RWPE2 (cell line): Measurements from ENCODE around the gene DHRS3.

Experiments used
- ATAC-seq: fragments of 200-7000 bp; cut with Tn5 transposase; 3 replicates; pipeline ENCODE4 v1.9.1; 2021; ENCODE audit warnings: low read depth
- DNase-seq: peaks from one replicate; pipeline ENCODE4 v3.0.0-alpha.2; 2020; ENCODE audit warnings: low spot score
- H3K27ac ChIP-seq: fragments of 450-650 bp; 2 replicates; pipeline ENCODE4 v1.5.1; 2017; ENCODE audit warnings: mild to moderate bottlenecking; ENCODE audit not compliant: poor library complexity, severe bottlenecking
- H3K27me3 ChIP-seq: fragments of 250-450 bp; sonication (Bioruptor Pico); 2 replicates; pipeline ENCODE4 v1.5.1; 2021; ENCODE audit warnings: mild to moderate bottlenecking, moderate library complexity; ENCODE audit not compliant: insufficient read depth, poor library complexity, severe bottlenecking
- H3K36me3 ChIP-seq: fragments of 250-450 bp; sonication (Bioruptor Pico); 2 replicates; pipeline ENCODE4 v1.5.1; 2020; ENCODE audit warnings: low read depth, mild to moderate bottlenecking, moderate library complexity
- H3K4me1 ChIP-seq: fragments of 250-450 bp; sonication (Bioruptor Pico); 2 replicates; pipeline ENCODE4 v1.5.1; 2021; ENCODE audit warnings: mild to moderate bottlenecking, moderate library complexity; ENCODE audit not compliant: insufficient read depth, poor library complexity, severe bottlenecking
- H3K4me3 ChIP-seq: fragments of 250-450 bp; sonication (Bioruptor Pico); 2 replicates; pipeline ENCODE4 v1.5.1; 2021; ENCODE audit warnings: mild to moderate bottlenecking, moderate library complexity; ENCODE audit not compliant: severe bottlenecking
- H3K9me3 ChIP-seq: fragments of 250-450 bp; sonication (Bioruptor Pico); 2 replicates; pipeline ENCODE4 v1.5.1; 2021; ENCODE audit warnings: mild to moderate bottlenecking, moderate library complexity; ENCODE audit not compliant: severe bottlenecking
- TF ChIP-seq, protein P1 (sequence below): fragments of 450-650 bp; IDR thresholded peaks from one replicate; pipeline ENCODE4 v1.5.1; 2017; ENCODE audit warnings: mild to moderate bottlenecking, moderate library complexity; ENCODE audit not compliant: poor library complexity, severe bottlenecking

Gene DHRS3

GRCh38 chr1:12596007-12596821, 21.8 kb downstream of the DHRS3 start:
- peak; percentile 75 for ATAC-seq

GRCh38 chr1:12595757-12596006, 22.3 kb downstream of the DHRS3 start:
- no peak for DNase-seq
- no peak for ATAC-seq
- H3K36me3 ChIP-seq = no peaks in the 10 kb centered on the region; the same call in 1 of the 2 replicates
- H3K27ac ChIP-seq = peak overlapping the region; percentile 71
- H3K9me3 ChIP-seq = no peaks in the 10 kb centered on the region
- H3K4me1 ChIP-seq = peaks cover 28% of the 10 kb centered on the region
- TF ChIP-seq, protein P1, sequence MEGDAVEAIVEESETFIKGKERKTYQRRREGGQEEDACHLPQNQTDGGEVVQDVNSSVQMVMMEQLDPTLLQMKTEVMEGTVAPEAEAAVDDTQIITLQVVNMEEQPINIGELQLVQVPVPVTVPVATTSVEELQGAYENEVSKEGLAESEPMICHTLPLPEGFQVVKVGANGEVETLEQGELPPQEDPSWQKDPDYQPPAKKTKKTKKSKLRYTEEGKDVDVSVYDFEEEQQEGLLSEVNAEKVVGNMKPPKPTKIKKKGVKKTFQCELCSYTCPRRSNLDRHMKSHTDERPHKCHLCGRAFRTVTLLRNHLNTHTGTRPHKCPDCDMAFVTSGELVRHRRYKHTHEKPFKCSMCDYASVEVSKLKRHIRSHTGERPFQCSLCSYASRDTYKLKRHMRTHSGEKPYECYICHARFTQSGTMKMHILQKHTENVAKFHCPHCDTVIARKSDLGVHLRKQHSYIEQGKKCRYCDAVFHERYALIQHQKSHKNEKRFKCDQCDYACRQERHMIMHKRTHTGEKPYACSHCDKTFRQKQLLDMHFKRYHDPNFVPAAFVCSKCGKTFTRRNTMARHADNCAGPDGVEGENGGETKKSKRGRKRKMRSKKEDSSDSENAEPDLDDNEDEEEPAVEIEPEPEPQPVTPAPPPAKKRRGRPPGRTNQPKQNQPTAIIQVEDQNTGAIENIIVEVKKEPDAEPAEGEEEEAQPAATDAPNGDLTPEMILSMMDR = no peak
- H3K27me3 ChIP-seq = no peaks in the 10 kb centered on the region
- no peak overlapping the region for H3K4me3 ChIP-seq

More at GRCh38 chr1:12596007-12596821, 21.8 kb downstream of the DHRS3 start:
- H3K27me3 ChIP-seq = no peaks in the 10 kb centered on the region
- TF ChIP-seq, protein P1 = no peak
- peak overlapping the region; percentile 13 for H3K4me3 ChIP-seq
- H3K36me3 ChIP-seq = no peaks in the 10 kb centered on the region; the same call in 1 of the 2 replicates
- DNase-seq = peak; percentile 88
- no peaks in the 10 kb centered on the region for H3K9me3 ChIP-seq
- peak overlapping the region; percentile 71 for H3K27ac ChIP-seq
- H3K4me1 ChIP-seq = peaks cover 30% of the 10 kb centered on the region

GRCh38 chr1:12594966-12595756, 22.8 kb downstream of the DHRS3 start:
- no peaks in the 10 kb centered on the region; the same call in 1 of the 2 replicates for H3K36me3 ChIP-seq
- ATAC-seq (peak; percentile 46), DNase-seq (no peak)
- H3K4me1 ChIP-seq = peaks cover 28% of the 10 kb centered on the region
- TF ChIP-seq, protein P1 = no peak
- peak overlapping the region; percentile 71 for H3K27ac ChIP-seq
- H3K4me3 ChIP-seq = peak overlapping the region; percentile 11
- H3K9me3 ChIP-seq = no peaks in the 10 kb centered on the region
- H3K27me3 ChIP-seq = no peaks in the 10 kb centered on the region

DNA sequence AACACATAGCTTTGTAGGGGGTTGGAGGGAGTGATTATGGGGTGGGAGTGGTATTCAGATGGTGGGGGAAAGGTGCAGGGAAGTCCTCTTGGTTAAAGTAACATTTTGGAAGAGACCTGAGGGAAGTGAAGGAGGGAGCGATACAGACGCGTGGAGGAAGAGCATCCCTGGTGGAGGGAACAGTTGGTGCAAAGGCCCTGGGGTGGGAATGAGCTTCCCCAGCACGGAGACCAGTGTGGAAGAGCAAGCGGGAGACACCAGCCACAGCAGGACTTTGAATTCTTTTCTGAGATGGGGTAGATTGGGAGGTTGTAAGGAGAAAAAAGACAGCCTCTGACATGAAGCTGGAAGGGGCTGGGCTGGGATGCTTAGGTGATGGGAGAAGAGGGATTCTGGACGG, 23.5 kb downstream of the DHRS3 start:
- H3K27ac ChIP-seq = peak overlapping the region; percentile 71
- no peaks in the 10 kb centered on the region for H3K27me3 ChIP-seq
- TF ChIP-seq, protein P1 = no peak
- no peak overlapping the region for H3K4me3 ChIP-seq
- H3K9me3 ChIP-seq = no peaks in the 10 kb centered on the region
- H3K36me3 ChIP-seq = no peaks in the 10 kb centered on the region; the same call in 1 of the 2 replicates
- ATAC-seq = no peak
- DNase-seq = no peak
- peaks cover 28% of the 10 kb centered on the region for H3K4me1 ChIP-seq
